COR-L47 (cell line): ENCODE measurements around the gene ANO7.

Experiments
- DNase-seq: peaks from one replicate; lab custom pipeline; 2025; lab: John Stamatoyannopoulos, UW

ANO7 gene

DNA sequence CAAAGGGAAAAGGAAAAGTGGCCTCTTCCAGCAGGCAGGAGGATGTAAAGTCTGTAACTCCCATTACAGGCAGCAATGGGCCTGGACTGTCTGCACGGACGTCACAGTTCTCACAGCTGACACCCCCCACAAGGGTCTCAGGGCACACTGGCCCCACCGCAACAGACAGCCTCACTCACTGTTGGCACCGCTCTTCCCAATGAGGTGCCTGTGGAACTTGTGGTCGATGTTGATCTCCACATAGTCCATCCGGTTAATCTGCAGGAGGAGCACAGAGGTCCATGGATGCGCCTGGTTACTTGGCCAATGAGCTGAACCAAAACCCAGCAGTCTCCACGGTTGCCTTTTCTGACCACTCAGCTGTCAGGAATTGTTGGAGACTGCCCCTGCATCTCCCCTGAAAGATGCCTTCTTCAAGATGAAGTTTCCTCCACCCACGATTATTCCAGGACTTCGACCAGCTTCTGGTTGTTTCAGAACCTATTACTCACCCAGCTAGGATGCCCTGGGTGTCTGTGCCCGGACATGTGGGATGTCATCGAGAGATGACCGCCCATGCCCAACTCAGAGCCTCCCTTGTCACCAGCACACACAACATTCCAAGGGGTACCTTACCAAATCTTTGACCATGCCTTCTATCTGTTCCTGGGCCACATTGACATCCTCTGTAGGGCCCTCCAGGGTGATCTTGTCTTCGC lies 64.5 kb downstream of the ANO7 start:
- DNase-seq: no peak

GRCh38 chr2:241254904-241255351 lies 66.5 kb downstream of the ANO7 start:
- DNase-seq: no peak

- no peak for DNase-seq
Observed at GRCh38 chr2:241255542-241256167, 67.2 kb downstream of the ANO7 start.

DNA sequence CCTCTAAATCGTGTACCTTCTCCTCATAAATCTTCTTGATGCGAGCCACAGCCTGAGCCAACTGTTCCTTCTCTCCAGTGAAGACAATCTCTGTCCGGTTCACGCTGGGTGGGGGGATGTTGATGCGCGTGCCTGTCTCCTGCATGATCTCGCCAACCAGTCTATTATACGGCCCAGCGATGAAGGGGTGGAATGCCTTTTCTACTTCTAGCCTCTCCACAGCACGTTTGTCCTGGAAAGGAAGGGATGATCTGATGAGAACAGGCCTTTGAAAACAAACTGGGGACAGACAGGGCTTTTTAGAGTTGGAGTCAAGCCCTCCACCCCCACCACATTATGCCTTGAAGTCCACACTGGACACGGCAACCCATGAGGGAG lies 67.7 kb downstream of the ANO7 start:
- no peak for DNase-seq

DNA sequence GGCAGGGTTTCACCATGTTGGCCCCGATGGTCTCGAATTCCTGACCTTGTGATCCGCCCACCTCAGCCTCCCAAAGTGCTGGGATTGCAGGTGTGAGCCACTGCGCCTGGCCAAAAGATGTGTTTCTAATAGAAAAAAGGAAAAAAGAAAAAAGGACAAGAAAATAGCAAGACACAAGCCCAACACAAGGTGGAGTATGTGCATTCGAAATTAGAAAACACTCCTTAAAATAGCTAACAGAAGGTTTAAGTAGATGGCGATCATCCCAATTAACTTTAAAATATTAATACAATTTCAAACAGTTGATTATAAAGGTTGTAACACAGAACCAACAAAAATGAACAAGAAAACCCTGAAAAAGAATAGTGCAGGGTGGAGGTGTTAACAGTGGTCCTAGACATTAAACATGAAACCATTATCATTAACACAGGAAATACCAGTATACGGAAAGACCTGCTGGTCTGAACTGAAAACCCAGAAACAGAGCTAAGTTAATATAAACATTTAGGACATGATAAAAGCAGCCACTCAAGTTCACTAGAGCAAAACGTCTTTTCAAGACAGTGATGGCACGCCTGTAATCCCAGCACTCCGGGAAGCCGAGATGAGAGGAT lies 69.0 kb downstream of the ANO7 start:
- no peak for DNase-seq

DNA sequence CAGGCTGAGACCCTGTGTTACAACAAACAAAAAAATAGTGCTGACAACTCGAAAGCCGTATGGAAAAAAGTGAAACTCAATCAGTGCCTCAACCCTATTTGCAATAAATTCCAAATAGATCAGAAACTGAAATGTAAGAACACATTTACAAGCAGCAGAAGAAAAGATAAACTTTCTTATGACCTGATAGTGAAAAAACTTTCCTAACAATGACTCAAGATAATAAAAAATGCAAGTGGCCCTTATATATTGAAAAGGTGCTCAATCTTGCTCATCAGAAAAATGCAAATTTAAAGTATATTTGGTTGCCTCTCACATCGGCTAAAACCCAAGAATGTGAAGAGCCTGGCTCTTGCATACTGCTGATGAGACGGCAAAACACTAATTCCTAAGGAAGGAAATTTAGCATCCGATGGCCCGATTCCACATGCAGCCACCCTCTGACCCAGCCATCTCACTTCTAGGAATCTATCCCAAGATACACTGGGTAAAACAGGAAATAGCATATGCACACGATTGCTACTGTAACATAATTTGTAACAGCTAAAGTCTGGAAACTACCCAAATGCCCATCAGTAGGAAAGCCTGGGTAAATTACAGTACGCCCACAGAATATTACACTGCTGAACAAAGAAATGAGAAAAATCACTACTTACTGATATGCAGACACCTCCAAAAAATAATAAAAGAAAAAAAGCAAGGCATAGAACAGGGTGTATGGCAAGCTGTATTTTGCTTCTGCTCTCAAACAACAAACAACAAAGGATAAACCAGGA lies 70.2 kb downstream of the ANO7 start:
- no peak for DNase-seq

GRCh38 chr2:241260911-241261310 lies 72.4 kb downstream of the ANO7 start:
- no peak for DNase-seq

DNA sequence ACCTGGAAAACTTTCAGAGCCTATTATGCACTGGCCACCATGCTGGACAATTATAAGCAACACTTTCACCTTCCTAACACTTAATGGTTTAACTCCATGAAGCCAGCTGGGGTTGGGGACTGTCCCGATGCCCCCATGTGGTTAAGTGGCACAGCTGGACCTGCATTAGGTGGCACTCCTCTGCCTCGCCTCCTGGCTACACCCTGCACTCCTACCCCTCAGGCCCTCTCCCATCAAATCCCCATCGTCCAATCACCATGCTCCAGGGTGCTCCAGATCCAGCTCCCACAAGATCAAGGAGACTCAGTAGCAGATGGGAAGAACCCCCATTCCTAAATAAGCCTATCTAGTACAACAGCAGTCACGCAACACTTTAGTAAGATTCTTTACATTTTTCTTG lies 73.2 kb downstream of the ANO7 start:
- DNase-seq: no peak

GRCh38 chr2:241263061-241263460 lies 74.6 kb downstream of the ANO7 start:
- DNase-seq: no peak

DNA sequence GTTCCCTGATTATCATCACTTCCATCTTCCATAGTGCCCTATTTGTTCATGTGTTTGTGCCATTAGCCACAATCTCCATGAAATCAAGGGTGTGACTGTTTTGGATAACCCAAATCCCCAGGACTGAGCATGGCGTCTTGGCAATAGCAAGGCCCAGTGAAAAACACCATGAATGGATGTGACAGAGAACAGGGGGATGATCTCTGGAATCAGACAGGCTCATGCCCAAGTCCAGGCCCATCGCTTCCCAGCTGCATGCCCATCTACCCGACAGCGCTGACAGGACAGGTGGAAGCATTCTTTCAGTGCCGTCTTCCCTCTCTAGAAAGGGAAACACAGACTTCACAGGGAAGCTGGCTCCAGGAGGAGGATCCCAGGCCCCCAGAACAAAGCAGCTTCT lies 77.0 kb downstream of the ANO7 start:
- no peak for DNase-seq

GRCh38 chr2:241267249-241268067 lies 79.0 kb downstream of the ANO7 start:
- no peak for DNase-seq

GRCh38 chr2:241268306-241268705 lies 79.8 kb downstream of the ANO7 start:
- DNase-seq: no peak

DNA sequence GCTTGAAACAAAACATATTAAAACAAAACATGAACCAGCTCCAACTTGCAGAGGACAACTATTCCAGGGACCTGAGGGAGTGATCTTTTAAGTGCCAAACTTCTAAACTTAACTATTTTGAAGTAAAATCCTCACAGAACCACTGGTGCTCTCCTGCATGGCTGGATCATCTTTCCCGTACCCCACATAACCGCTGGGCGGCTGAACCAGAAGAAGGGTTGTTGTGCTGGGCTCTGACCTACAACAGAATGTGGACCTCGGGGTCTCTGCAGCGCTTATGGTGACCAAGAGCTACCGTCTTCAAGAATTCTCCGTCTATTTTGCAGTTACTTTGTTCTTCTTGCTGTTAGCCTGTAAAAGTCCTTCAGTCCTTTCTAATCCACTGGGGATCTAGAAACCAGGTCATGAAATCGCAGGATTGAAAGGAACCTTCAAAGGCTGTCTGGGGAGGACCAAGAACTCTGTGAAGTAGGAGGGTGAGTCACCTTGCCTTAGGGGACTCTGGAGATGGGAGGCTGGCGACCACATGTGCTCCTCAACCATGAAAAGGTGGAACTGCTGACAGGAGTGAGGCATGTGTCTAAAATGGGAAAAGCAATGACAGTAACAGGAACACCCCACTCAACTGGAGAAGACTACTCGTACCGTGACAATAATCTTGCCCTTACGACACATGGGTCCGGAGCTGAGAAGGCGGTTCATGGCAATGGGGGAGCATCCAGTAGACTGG lies 80.4 kb downstream of the ANO7 start:
- DNase-seq: no peak

DNA sequence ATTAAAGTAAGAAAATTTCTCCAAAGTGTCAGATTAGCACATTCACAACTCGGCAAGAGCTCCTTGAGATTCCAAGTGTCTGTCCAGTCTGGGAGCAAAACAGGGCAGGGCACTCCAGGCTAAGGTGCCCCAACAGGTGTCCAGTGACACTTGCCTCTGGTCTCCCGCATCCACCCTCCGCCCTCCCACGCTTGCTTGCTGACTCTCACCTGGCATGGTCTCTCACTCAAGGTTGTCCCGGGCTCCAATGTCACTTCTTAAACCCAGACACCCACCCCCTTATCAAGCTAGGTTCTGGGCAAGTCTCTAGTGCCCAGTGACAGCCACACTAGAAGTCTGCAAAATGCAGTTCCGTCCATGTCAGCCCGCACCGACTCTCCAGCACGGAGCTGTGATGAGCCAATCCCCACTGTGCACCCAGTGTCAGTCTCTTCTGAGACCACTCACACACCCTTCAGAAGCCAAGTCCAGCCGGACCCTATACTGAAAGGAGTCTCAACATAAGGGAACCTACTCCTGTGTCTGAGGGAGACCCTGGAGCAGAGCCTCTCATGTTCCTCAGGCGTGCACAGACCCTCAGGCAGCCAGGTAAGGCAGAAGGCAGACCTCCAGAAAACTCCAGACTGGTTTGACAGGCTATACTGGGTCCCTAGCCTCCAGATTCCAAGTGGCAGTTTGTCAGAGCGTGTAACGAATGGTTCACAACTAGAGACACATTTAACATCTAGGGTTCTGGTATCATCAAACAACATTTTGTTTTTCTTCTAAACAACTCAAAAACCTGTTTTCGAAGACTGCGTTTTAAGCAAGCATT lies 81.4 kb downstream of the ANO7 start:
- DNase-seq: no peak

- no peak for DNase-seq
Observed at GRCh38 chr2:241270531-241270930, 82.1 kb downstream of the ANO7 start.

GRCh38 chr2:241271706-241272302 lies 83.3 kb downstream of the ANO7 start:
- DNase-seq: no peak

- no peak for DNase-seq
Observed at GRCh38 chr2:241272303-241273209, 84.1 kb downstream of the ANO7 start.

DNA sequence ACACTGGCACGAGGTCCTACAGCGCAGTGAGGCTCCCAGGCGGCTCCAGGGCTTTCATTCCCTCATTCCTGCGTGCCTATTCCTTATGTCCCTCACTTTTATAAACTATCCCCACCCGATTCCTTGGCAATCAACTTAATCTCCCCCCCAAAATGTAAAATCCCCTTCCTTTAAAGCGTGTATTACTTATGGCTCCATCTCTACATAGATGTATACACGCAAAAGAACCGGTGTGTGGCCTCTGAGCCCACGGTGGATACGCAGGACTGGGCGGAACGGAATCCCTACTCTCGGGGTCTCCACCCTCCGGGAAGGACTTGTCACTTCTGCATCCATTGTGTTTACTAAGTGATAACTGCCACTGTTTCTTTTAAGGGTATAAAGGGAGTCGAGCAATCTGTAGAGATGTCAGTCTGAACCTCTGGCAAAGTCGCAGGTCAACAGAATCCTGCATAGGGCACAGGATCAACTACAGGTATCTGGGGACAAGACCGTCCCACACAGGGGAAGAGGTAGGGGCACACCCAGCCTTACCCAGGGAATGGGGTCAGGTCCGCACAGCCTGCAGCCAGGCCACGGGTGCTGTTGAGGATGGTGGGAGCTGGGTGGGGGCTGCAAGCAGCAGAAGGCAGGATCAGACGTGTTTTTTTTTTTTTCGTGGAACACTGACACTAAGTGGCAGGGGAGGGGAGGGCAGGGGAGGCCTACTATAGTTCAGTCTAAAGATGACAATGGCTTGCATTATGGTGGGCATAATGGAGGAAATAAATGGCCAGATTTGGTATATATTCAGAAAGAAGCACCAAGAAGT lies 84.9 kb downstream of the ANO7 start:
- DNase-seq: no peak
